Activated T-cell treated with anti-CD3 and anti-CD28 coated beads for 1 hour (primary cell): ENCODE results near the gene KIT.

Experiments
- DNase-seq: peaks from one replicate; pipeline ENCODE4 v3.0.0-alpha.2; 2020; ENCODE audit warnings: low read depth

The KIT gene

GRCh38 chr4:54707406-54707805, 49.6 kb downstream of the KIT start:
- DNase-seq, result no peak

GRCh38 chr4:54708339-54709279, 50.9 kb downstream of the KIT start:
- DNase-seq, result no peak

- no peak for DNase-seq
Measured at GRCh38 chr4:54709400-54709799, 51.6 kb downstream of the KIT start.

GRCh38 chr4:54712206-54712605, 54.4 kb downstream of the KIT start:
- DNase-seq, result no peak

GRCh38 chr4:54714631-54715030, 56.9 kb downstream of the KIT start:
- DNase-seq, result no peak

GRCh38 chr4:54716478-54717065, 58.8 kb downstream of the KIT start:
- no peak for DNase-seq

- DNase-seq, result no peak
Measured at GRCh38 chr4:54717694-54718093, 59.9 kb downstream of the KIT start.

GRCh38 chr4:54719378-54719777, 61.6 kb downstream of the KIT start:
- no peak for DNase-seq

GRCh38 chr4:54723220-54723619, 65.5 kb downstream of the KIT start:
- DNase-seq, result no peak

GRCh38 chr4:54723820-54724219, 66.1 kb downstream of the KIT start:
- DNase-seq, result no peak

- no peak for DNase-seq
Measured at GRCh38 chr4:54726907-54727306, 69.2 kb downstream of the KIT start.

GRCh38 chr4:54727346-54727745, 69.6 kb downstream of the KIT start:
- DNase-seq, result no peak

- no peak for DNase-seq
Measured at GRCh38 chr4:54728368-54728767, 70.6 kb downstream of the KIT start.

GRCh38 chr4:54729256-54729655, 71.5 kb downstream of the KIT start:
- DNase-seq, result no peak

GRCh38 chr4:54730581-54730980, 72.8 kb downstream of the KIT start:
- no peak for DNase-seq

GRCh38 chr4:54731552-54731951, 73.8 kb downstream of the KIT start:
- DNase-seq, result no peak

GRCh38 chr4:54731976-54732375, 74.2 kb downstream of the KIT start:
- no peak for DNase-seq

- no peak for DNase-seq
Measured at GRCh38 chr4:54737421-54737820, 79.7 kb downstream of the KIT start.

- DNase-seq, result no peak
Measured at GRCh38 chr4:54741202-54741601, 83.4 kb downstream of the KIT start.

- no peak for DNase-seq
Measured at GRCh38 chr4:54742636-54743399, 85.1 kb downstream of the KIT start.

GRCh38 chr4:54743562-54743961, 85.8 kb downstream of the KIT start:
- no peak for DNase-seq

- DNase-seq, result no peak
Measured at GRCh38 chr4:54744487-54744886, 86.7 kb downstream of the KIT start.
